ENCODE measurements around the gene TRERF1. TPM values are rescaled to one million over a fixed set of nuclear protein-coding genes. Genes with fewer than 3 reads are reported as not detected.

Gene TRERF1
- total RNA-seq, 1 experiment from 2014 or later, result 0.39 TPM

- DNase-seq, result no peak
- no peak overlapping the region for H3K4me3 Mint-ChIP-seq (ENCODE audit: unreplicated experiment)
Measured at GRCh38 chr6:42229506-42230119, 222.1 kb downstream of the TRERF1 start.

GRCh38 chr6:42228305-42228704 lies 223.4 kb downstream of the TRERF1 start:
- Histone ChIP-seq H3K27me3 (replicated peaks; ENCODE audit: control insufficient read depth, insufficient read depth, low read length) (no peaks in the 10 kb centered on the region), H3K4me3 (ENCODE audit: low read depth, low read length) (no peak overlapping the region), H3K36me3 (ENCODE audit: control insufficient read depth, insufficient read depth, low read length) (no peaks in the 10 kb centered on the region; the same call in 1 of the 2 replicates), H3K4me1 (peaks cover 40% of the 10 kb centered on the region), H3K9me3 (no peaks in the 10 kb centered on the region)
- intact Hi-C loops (cut with micrococcal nuclease; ENCODE audit: unreplicated experiment), result no loop called here
- ChIA-PET CTCF (interaction anchor here (1.3 kb wide), 1 partner anchor 319 kb away, joined by 4 read pairs; no protein-coding TSS in a partner anchor), POLR2A (no interaction called here)
- peak overlapping the region; percentile 76 for H3K27ac Mint-ChIP-seq (ENCODE audit: unreplicated experiment)
- no TSS peak for BruUV-seq (replicated peaks)
- H3K9me3 Mint-ChIP-seq (ENCODE audit: unreplicated experiment), result no peaks in the 10 kb centered on the region
- no peaks in the 10 kb centered on the region for H3K27me3 Mint-ChIP-seq (ENCODE audit: insufficient read depth, unreplicated experiment)
- no peak for TF ChIP-seq CTCF (IDR thresholded peaks at IDR 0.05; ENCODE audit: insufficient read depth in 1 of 2, low read depth in 1 of 2, low read length in 1 of 2, severe bottlenecking in 1 of 2, unreplicated experiment in 1 of 2)
- peaks cover 39% of the 10 kb centered on the region for H3K4me1 Mint-ChIP-seq (ENCODE audit: low read depth, unreplicated experiment)
- H3K4me3 Mint-ChIP-seq (ENCODE audit: unreplicated experiment), result no peak overlapping the region
- no peaks in the 10 kb centered on the region for H3K36me3 Mint-ChIP-seq (ENCODE audit: insufficient read depth, unreplicated experiment)
- DNase-seq, result no peak

More at GRCh38 chr6:42229506-42230119, 222.1 kb downstream of the TRERF1 start:
- H3K27me3 ChIP-seq (replicated peaks; ENCODE audit: control insufficient read depth, insufficient read depth, low read length), result no peaks in the 10 kb centered on the region
- H3K36me3 Mint-ChIP-seq (ENCODE audit: insufficient read depth, unreplicated experiment), result no peaks in the 10 kb centered on the region
- H3K9me3 Mint-ChIP-seq (ENCODE audit: unreplicated experiment), result no peaks in the 10 kb centered on the region
- peaks cover 39% of the 10 kb centered on the region for H3K4me1 Mint-ChIP-seq (ENCODE audit: low read depth, unreplicated experiment)
- TF ChIP-seq CTCF (IDR thresholded peaks at IDR 0.05; ENCODE audit: insufficient read depth in 1 of 2, low read depth in 1 of 2, low read length in 1 of 2, severe bottlenecking in 1 of 2, unreplicated experiment in 1 of 2), result no peak
- no peaks in the 10 kb centered on the region for H3K27me3 Mint-ChIP-seq (ENCODE audit: insufficient read depth, unreplicated experiment)
- ChIA-PET CTCF (interaction anchor here (1.0 to 2.4 kb wide), 3 partner anchors 15 to 134 kb away, joined by 4 to 16 read pairs (median 5); no protein-coding TSS in a partner anchor), POLR2A (no interaction called here)
- BruUV-seq (replicated peaks), result no TSS peak
- no peaks in the 10 kb centered on the region; the same call in 1 of the 2 replicates for H3K36me3 ChIP-seq (ENCODE audit: control insufficient read depth, insufficient read depth, low read length)
- H3K9me3 ChIP-seq, result no peaks in the 10 kb centered on the region
- no peak overlapping the region for H3K4me3 ChIP-seq (ENCODE audit: low read depth, low read length)
- peaks cover 38% of the 10 kb centered on the region for H3K4me1 ChIP-seq
- H3K27ac Mint-ChIP-seq (ENCODE audit: unreplicated experiment), result peak overlapping the region; percentile 76
- intact Hi-C loops (cut with micrococcal nuclease; ENCODE audit: unreplicated experiment), result loop anchor here (1.0 kb wide), 3 partner anchors 15 to 154 kb away; no protein-coding TSS in a partner anchor

- DNase-seq, result peak in 1 of 2 experiments; percentile 34
- H3K4me3 Mint-ChIP-seq (ENCODE audit: unreplicated experiment), result peak overlapping the region; percentile 68
- intact Hi-C loops (cut with micrococcal nuclease; ENCODE audit: unreplicated experiment), result loop anchor here (1.0 kb wide), 1 partner anchor 10 kb away; the partner anchor contains the start of gene MRPS10
- peak overlapping the region; percentile 17; the same call in 1 of the 2 replicates for H3K4me3 ChIP-seq (ENCODE audit: low read depth, low read length)
- ChIA-PET CTCF (interaction anchor here (0.5 to 1.9 kb wide), 6 partner anchors 12 to 702 kb away, joined by 3 to 15 read pairs (median 4); partner anchors contain the start of gene CNPY3), POLR2A (interaction anchor here (0.8 to 1.8 kb wide), 3 partner anchors 33 to 555 kb away, joined by 3 to 13 read pairs (median 4); partner anchors contain the start of gene C6orf132)
- no peaks in the 10 kb centered on the region for H3K9me3 Mint-ChIP-seq (ENCODE audit: unreplicated experiment)
- no peak for TF ChIP-seq CTCF (IDR thresholded peaks at IDR 0.05; ENCODE audit: insufficient read depth in 1 of 2, low read depth in 1 of 2, low read length in 1 of 2, severe bottlenecking in 1 of 2, unreplicated experiment in 1 of 2)
- H3K36me3 Mint-ChIP-seq (ENCODE audit: insufficient read depth, unreplicated experiment), result no peaks in the 10 kb centered on the region
- H3K27me3 Mint-ChIP-seq (ENCODE audit: insufficient read depth, unreplicated experiment), result no peaks in the 10 kb centered on the region
- no peaks in the 10 kb centered on the region for H3K9me3 ChIP-seq
- H3K4me1 Mint-ChIP-seq (ENCODE audit: low read depth, unreplicated experiment), result peaks cover 39% of the 10 kb centered on the region
- no peaks in the 10 kb centered on the region for H3K27me3 ChIP-seq (replicated peaks; ENCODE audit: control insufficient read depth, insufficient read depth, low read length)
- H3K36me3 ChIP-seq (ENCODE audit: control insufficient read depth, insufficient read depth, low read length), result no peaks in the 10 kb centered on the region; the same call in 1 of the 2 replicates
- peaks cover 40% of the 10 kb centered on the region for H3K4me1 ChIP-seq
- TSS peak; percentile 79 for BruUV-seq (replicated peaks)
- H3K27ac Mint-ChIP-seq (ENCODE audit: unreplicated experiment), result peak overlapping the region; percentile 76
Measured at GRCh38 chr6:42227173-42227850, 224.4 kb downstream of the TRERF1 start.

Data from Caco-2 (cell line).